ENCODE results near the gene GPRIN1.

Gene GPRIN1

GRCh38 chr5:176548967-176549444 lies 61.0 kb downstream of the GPRIN1 start, which contains the start of gene CDHR2:
TSS of gene CDHR2 (plus strand) at chr5:176549342. CDS start at chr5:176565353, 16,011 bp downstream.
- H3K4me1 ChIP-seq (ENCODE audit: low read depth, poor library complexity, severe bottlenecking), result peaks cover 5% of the 10 kb centered on the region
- no peak for TF ChIP-seq CTCF (conservative IDR thresholded peaks at IDR 0.05; ENCODE audit: low read depth, low read length)
- H3K4me2 ChIP-seq, result no peak within 1 kb of the TSS

GRCh38 chr5:176547802-176548201 lies 62.2 kb downstream of the GPRIN1 start:
- TF ChIP-seq CTCF (conservative IDR thresholded peaks at IDR 0.05; ENCODE audit: low read depth, low read length), result no peak
- Histone ChIP-seq H2AFZ (ENCODE audit: low read depth) (no peak overlapping the region), H3K79me2 (ENCODE audit: insufficient read depth, low read depth) (no peaks in the 10 kb centered on the region), H3K27ac (no peak overlapping the region), H3K9ac (no peak overlapping the region), H3K4me1 (ENCODE audit: low read depth, poor library complexity, severe bottlenecking) (peaks cover 5% of the 10 kb centered on the region), H3K4me2 (no peak overlapping the region), H3K27me3 (ENCODE audit: insufficient read depth, low read depth) (no peaks in the 10 kb centered on the region), H4K20me1 (ENCODE audit: insufficient read depth) (no peaks in the 10 kb centered on the region), H3K4me3 (IDR thresholded peaks at IDR 0.05; ENCODE audit: insufficient read depth, low read depth, low read length) (no peak overlapping the region), H3K36me3 (ENCODE audit: insufficient read depth) (no peaks in the 10 kb centered on the region)

More at GRCh38 chr5:176548967-176549444, 61.0 kb downstream of the GPRIN1 start, which contains the start of gene CDHR2:
- no peaks in the 10 kb centered on the region for H3K36me3 ChIP-seq (ENCODE audit: insufficient read depth)
- H3K27me3 ChIP-seq (ENCODE audit: insufficient read depth, low read depth), result no peaks in the 10 kb centered on the region
- H4K20me1 ChIP-seq (ENCODE audit: insufficient read depth), result no peaks in the 10 kb centered on the region
- H3K9ac ChIP-seq, result no peak within 1 kb of the TSS
- no peaks in the 10 kb centered on the region for H3K79me2 ChIP-seq (ENCODE audit: insufficient read depth, low read depth)
- H2AFZ ChIP-seq (ENCODE audit: low read depth), result no peak within 1 kb of the TSS
- no peak within 1 kb of the TSS for H3K4me3 ChIP-seq (IDR thresholded peaks at IDR 0.05; ENCODE audit: insufficient read depth, low read depth, low read length)
- H3K27ac ChIP-seq, result no peak within 1 kb of the TSS

All from KMS-11 (cell line).